HG02798 (cell line): ENCODE data around the gene MTARC1.
A peak's percentile ranks its signal among the peaks of the same experiment; 100 is the strongest.

ENCODE experiments used
- ATAC-seq: cut with Tn5 transposase; IDR thresholded peaks from one replicate; pipeline ENCODE4 v1.9.1; 2021; ENCODE audit warnings: mild to moderate bottlenecking; ENCODE audit not compliant: unreplicated experiment, poor library complexity

Gene MTARC1

DNA sequence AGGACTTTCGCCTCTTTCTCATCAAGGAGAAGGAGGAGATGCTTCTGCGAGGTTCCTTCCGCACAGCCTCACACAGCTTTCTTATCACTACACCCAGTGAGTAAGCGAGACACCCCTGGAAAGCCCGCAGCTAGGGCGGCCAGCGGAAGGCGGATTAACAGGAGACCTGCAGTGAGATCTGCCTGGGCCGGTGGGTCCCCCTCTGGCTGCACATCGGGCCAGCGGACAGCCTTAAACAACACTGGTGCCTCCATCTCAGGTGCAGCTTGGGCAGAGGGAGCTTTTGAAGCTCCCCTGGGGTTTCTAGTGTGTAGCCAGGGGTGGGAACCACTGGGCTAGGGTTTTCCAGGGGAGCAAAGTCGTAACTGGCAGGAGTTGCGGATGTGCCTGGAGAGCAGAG, 17.5 kb upstream of the MTARC1 start:
- ATAC-seq, result no peak

DNA sequence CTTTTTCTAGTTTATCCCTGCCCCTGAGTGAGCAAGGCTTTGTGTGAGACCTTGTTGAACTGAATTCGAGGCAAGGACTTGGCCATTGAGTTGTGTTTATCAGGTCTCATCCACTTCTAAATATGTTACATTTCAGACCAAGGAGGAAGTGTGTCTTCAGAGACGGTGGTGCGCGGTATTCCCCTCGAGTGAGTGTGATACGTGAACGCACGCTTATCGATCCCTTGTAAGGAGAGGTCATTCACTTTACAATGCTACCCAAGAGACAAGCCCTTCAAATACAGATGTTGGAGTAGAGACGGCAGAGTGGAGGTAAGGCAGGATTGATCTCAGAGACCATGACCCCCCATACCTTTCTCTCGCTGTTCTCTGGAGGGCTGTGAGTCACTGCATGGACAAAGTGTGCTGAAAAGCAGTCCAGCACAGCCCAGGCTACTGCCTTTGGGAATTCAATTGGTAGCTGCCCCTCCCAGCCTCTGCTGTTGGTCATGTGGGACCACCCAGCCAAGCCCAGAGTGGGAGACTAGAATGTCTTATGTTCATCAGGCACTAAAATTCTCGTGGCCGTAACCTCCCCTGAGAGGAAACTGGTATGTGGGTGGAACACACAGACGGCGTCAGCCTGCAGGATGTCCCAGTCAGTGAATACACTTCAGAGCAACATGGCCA, 16.3 kb upstream of the MTARC1 start:
- ATAC-seq, result peak; percentile 66

DNA sequence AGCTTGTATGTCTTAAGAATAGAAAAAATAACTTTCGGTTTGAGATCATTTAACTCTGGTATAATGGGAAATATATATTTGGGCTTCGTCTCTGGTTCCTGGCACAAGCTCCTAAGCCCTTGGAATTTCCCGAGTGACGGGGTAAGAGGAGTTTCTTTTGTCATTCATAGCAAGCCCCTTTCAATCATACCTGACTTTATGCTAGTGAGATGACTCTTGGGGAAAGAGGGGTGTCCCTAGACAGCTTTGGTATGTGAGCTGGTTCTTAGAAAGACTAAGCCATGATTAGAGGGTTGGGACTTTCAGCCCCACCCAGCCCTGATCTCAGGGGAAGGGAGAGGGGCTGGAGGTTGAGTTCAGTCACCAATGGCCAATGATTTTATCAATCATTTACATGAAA, 13.9 kb upstream of the MTARC1 start:
- ATAC-seq, result peak; percentile 33

GRCh38 chr1:220775240-220775853, 11.4 kb upstream of the MTARC1 start:
- ATAC-seq, result no peak

DNA sequence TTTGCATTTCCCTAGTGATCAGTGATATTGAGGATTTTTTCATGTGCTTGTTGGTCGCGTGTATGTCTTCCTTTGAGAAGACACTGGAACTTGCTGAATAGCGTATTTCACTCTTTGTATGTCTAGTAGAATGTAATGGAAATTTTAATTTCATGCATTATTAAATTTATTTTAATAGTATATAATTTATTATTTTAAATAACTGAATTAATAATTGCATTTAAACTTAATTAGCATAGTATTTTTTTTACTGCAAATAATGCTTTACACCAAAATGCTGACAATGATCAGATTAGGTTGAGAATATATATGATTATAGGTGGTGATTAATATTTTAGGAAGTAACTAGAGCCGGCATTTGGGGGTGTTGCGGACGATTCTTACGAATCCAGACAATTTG, 10.5 kb upstream of the MTARC1 start:
- ATAC-seq, result no peak

- ATAC-seq, result peak; percentile 83
Measured at GRCh38 chr1:220776720-220777326, 9.9 kb upstream of the MTARC1 start.

GRCh38 chr1:220783453-220783852, 3.3 kb upstream of the MTARC1 start:
- ATAC-seq, result no peak

GRCh38 chr1:220784751-220785150, 2.0 kb upstream of the MTARC1 start:
- no peak for ATAC-seq

DNA sequence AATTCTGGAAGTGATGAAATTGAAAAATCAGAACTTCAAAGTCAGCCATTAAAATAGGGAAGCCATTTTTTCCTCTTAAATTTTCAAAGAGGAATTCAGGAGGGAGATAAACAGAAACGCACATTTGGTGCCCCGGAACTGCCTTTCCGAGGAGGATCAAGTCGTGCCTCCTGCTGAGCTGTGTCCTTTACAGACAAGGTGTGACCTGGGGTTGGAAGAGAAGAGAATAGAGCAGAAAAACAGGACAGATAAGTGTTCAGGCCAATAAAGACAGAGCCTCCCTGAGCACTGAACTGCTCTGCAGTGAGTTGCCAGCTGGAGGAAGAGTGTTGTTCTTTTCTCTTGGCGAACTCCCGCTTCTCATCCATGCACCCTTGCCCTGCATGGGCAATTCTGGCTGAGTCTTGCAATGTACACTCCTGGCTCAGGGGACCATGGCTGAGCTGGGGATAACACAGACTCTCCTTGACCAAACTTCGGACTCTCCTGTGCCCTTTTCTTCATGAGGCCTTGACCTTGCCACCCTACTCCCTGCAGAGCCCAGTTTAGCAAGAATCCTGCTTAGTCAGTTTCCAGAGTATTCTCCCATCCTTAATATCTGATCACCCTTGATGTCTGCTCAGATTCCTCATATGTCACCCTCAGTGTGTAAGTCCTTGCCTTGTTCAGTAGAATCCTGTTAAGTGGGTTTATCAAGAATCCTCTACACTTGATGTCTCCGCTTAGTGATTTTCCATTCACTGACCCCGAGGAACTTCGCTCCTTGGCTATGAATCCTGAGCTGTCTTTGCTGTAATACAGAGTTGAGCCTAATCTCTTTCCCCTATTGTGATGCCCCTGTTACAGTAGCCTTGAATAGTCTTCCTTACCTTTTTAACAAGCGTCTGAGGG, 1.3 kb upstream of the MTARC1 start:
- no peak for ATAC-seq

GRCh38 chr1:220786057-220786336, 716 bp upstream of the MTARC1 start:
- ATAC-seq, result peak; percentile 27

GRCh38 chr1:220787069-220787619, 431 bp downstream of the MTARC1 start:
- ATAC-seq, result peak; percentile 45

- ATAC-seq, result no peak
Measured at GRCh38 chr1:220788900-220789299, 2.2 kb downstream of the MTARC1 start.

- ATAC-seq, result no peak
Measured at GRCh38 chr1:220789532-220790147, 2.9 kb downstream of the MTARC1 start.

DNA sequence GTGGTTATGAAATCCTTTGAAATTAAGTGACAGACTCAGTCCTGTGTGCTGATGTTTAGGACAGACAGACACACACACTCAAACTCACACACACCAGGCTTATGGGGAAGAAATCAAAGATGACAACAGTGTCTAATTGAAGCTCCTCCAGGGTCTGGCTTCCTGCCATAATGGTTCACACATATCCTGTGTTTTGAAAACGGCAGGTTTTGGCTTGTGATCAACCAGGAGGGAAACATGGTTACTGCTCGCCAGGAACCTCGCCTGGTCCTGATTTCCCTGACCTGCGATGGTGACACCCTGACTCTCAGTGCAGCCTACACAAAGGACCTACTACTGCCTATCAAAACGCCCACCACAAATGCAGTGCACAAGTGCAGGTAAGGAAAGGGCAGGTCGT, 4.6 kb downstream of the MTARC1 start:
- ATAC-seq, result no peak

GRCh38 chr1:220791956-220792355, 5.2 kb downstream of the MTARC1 start:
- no peak for ATAC-seq

GRCh38 chr1:220796530-220796929, 9.8 kb downstream of the MTARC1 start:
- no peak for ATAC-seq

DNA sequence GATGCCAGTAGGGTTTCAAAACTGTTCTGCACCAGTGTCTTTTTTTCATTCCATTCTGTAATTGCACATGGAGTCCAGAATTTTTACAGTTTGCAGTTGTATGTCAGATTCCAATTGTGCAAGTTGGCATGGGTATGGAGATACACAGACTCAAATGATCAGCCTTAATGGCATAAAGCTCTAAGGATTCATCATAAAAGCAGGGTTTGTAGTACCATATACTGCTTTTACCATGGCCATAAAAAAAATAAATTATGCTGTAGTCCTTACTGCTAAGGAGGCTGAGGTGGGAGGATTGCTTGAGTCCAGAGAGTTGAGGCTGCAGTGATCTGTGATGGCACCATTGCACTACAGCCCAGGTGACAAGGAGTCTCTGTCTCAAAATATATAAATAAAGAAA, 10.3 kb downstream of the MTARC1 start:
- no peak for ATAC-seq

DNA sequence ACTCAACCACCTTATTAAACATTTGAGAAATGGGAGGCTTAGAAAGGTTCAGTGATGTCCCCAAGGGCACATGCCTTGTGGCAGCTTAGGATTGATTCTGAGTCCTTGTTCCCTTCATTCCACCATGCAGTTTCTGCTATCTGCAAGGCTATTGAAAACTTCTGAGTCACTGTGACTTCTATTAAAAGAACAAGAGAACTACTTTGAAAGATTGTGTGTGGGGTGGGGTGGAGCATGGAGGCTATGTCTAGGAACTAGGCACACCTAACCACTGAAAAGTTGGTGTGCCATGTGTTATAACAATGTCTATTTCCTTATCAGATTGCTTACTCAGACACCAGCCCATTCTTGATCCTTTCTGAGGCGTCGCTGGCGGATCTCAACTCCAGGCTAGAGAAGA, 10.8 kb downstream of the MTARC1 start:
- no peak for ATAC-seq

DNA sequence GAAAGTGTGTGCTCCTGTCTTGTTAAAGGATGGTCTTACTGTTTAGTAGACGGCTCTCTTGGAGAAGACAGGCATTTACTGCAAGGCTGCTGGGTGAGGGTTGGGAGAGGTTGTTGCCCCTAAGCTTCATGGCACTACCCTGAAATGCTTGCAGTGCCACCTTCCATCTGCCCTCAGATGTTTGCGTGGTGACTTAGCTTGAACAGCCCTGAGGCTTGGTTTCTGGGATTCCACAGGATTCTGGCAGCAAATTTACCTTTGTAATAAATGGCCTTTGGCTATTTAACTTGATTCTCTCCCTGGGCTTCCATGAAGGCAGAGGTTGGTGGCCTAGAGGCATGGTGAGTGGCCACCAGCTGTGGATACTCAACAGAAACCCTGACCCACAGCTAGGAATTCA, 11.6 kb downstream of the MTARC1 start:
- ATAC-seq, result no peak

DNA sequence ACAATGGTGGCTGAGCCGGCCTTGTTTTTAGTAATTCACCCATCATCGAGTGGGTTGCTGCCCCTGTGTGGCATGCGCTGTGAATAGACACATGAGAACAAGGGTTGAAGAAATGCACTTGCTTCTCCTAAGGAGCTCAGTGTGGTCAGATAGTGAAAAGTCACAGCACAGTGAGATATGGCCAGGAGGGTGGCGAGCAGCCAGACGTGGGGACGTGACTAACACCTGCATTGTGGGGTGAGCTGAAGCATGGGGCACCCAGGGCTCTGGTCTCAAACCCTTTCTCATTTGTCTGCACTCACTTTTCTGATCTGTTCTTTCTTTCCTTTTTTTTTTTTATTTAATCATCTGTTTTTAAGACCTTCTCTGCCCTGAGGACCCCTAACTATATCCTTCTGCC, 13.5 kb downstream of the MTARC1 start:
- no peak for ATAC-seq
